Measurements from ENCODE around the gene EIF3L.

Gene EIF3L

DNA sequence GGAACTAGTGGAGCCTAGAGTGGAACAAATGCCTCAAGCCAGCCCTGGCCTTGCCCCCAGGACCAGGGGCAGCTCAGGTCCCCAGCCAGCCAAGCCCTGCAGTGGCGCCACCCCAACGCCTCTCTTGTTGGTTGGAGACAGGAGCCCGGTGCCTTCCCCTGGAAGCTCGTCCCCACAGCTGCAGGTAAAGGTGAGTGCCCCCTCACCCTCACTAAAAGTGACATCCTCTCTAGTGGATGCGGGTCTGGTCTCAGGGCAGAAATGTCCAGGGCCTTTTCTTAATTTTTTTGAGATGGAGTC lies 78.4 kb downstream of the EIF3L start:
- no peak for DNase-seq (ENCODE audit: low read depth)

DNA sequence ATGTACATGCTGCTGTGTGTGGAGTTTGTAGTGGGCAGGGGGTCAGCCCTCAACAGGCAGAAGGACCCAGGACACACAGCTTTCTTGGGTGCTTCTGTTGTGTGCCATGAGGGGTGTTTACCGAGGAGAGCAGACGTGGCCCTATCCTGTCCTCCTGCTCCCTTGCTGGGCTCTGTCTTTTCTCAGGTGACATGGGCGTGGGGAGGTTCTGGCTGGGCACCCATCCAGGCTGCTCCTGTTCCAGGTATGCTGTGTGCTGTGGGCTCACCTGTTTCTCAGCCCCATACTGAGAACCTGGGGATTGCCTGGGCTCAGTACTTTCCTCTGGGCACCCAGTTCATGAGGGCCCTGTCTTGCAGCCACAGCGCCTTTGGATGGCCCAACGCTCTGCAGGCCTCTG lies 80.2 kb downstream of the EIF3L start:
- no peak for DNase-seq (ENCODE audit: low read depth)

DNA sequence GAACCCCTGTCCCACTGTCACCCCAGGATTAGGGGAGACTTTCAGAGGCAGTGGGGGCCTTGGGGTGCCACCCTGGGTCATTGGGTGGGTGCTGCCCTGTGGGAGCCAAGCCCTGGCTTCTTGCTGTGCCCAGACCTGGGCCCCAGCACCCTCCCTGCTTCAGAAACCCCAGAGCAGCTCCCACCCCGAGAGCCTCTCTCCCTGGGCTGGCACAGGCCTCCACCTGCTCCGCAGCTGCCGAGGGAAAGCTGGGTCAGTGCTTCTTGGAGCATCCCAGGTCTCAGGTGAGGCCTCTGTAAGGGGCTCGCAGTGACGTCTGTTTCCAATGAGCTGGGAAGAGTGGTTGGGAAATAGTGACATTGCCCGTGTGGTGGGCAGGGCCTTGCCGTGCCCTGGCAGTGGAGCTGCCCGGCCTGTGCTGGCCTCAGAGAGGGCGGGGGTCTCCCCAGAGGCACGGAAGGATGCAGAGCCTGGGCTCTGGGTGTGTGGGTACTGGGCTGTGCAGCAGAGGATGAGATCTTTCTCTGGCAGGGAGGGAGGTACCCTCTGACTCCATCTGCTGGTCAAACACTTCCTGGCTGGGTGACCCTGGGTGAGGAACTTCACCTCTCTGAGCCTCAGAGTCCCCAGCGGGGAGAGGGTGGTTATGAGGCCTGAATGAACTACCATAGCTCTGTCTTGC lies 81.2 kb downstream of the EIF3L start:
- DNase-seq (ENCODE audit: low read depth): no peak

DNA sequence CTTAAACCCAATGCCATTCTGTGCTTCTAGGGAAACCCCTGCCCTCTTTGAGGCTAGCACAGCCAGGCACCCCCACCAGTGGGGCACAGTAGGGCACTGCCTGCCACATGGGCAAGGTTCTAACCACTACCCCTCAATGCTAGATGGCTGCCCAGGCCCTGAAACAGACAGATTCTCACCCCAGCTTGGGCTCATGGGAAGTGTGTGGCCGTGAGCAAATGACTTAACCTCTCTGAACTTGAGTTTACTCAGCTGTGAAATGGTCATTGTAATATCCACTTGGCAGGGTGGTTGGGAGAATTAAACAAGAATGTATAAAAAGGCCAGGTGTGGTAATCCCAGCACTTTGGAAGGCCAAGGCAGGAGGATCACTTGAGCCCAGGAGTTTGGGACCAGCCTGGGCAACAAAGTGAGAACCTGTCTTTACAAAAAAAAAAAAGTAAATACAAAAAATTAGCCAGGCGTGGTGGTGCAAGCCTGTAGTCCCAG lies 81.8 kb downstream of the EIF3L start:
- DNase-seq (ENCODE audit: low read depth): no peak

DNA sequence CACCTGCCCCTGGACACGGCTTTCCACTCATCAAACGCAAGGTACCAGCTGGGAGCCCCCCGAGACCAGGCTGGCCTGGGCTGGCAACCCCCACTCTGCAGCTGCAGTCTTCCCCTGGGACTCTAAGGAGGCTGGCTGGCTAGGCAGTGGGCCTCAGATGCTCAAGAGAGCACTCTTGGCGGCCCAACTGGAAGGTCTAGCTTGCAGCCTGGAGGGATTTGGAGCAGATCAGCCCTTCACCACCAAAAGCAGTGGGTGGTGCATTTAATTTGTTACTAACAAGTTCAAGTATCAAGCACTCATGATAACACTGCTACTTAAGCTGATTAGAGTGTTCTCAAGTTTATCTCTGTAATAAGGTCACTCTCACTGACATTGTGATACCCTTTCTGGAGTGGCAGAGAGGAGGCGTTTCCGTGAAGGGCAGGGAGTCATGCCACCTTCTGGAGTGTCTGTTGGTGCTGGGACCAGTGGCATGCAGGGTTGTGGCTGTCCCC lies 82.7 kb downstream of the EIF3L start:
- no peak for DNase-seq (ENCODE audit: low read depth)

DNA sequence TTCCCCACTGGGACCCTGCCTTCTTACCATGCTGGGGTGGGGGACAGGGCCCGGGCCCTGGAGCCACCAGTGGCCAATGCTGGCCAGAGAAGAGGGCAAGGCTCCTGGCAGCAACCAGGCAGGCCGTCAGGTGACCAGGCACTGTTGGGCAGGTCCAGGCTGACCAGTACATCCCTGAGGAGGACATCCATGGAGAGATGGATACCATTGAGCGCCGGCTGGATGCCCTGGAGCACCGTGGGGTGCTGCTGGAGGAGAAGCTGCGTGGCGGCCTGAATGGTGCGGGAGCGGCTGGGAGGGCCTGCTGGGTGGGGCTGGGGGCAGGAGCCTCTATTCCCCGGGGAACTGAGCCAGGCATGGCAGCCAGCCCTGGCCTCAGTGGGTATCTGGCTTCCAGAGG lies 83.2 kb downstream of the EIF3L start:
- DNase-seq (ENCODE audit: low read depth): no peak

DNA sequence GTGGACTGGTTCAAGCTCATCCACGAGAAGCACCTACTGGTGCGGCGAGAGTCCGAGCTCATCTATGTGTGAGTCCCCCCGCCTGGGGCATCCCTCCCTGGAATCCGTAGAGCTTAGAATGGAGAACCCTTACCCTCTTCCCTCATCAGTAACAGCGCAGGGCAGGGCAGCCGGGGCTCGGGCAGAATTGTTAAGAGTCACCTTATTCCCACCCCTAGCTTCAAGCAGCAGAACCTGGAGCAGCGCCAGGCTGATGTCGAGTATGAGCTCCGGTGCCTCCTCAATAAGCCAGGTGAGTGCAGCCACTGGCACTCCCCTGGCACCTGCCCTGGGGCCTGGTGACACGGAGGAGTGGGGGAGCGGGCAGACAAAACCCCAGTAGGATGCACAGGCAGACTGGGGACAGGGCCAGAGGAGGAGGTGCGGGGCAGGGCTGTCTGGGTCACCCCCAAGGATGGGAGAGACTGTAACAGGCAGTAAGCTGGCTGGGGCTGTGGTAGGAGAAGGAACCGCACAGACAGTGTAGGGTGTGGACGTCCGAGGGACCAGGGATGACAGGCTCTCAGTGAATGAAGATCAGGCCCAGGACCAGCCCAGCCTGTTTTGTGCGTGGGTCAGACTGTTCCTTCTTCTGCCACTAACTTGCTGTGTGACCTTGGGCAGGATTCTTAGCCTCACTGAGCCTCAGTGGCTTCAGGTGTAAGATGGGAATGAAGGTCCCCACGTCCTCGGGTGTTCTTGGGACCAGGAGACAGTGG lies 83.8 kb downstream of the EIF3L start:
- no peak for DNase-seq (ENCODE audit: low read depth)

DNA sequence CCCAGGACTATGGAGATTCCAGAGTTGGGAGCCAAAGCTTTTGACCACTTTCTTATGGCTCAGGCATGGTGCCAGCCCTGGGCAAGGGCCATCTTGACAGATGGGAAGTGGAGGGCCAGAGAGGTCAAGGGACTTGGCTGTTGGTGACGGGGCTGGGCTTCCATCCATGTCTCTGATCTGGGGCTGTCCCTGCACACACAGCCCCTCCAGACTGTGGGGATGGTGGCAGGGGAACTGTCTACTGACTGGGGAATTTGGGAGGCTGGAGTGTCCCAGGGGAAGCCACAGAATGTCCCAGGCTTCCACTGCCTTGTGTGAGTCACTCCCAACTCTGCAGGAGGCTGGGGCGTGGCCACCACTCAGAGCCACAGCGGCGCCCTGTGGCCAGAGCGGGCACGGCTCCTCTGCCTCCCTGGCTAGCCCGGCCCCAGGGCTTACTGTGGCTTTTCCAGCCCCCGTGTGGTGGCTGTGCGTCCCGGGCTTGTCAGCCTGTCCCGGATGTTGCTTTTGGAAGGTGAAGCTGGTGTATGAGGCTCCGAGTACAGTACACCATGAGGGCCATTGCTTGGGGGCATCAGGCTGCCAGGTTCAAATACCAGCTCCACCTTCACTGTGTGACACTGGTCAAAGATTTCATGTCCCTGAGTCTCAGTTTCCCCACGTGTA lies 84.6 kb downstream of the EIF3L start:
- DNase-seq (ENCODE audit: low read depth): peak; percentile 67

Data from stimulated activated CD8-positive, alpha-beta memory T cell treated with anti-CD3 and anti-CD28 coated beads, Interleukin-12 subunit alpha, Interleukin-12 subunit beta, amount 100 ng/mL, for 4 hours (primary cell).